D721Med (cell line): ENCODE results near the gene ARHGAP23.

Experiments used
- DNase-seq: peaks from one replicate; pipeline ENCODE4 v3.0.0; 2011; ENCODE audit warnings: low spot score; ENCODE audit not compliant: insufficient read length
- FAIRE-seq: peaks from 2 replicates; lab custom pipeline; 2011; peaks lifted over from hg19 to GRCh38; lab: Jason Lieb, UNC
- CTCF ChIP-seq: IDR thresholded peaks from 2 replicates; pipeline ENCODE4 v1.5.1; 2012; ENCODE audit warnings: mild to moderate bottlenecking, control low read depth; ENCODE audit not compliant: insufficient read depth; ENCODE audit errors: missing control alignments

ARHGAP23 gene

DNA sequence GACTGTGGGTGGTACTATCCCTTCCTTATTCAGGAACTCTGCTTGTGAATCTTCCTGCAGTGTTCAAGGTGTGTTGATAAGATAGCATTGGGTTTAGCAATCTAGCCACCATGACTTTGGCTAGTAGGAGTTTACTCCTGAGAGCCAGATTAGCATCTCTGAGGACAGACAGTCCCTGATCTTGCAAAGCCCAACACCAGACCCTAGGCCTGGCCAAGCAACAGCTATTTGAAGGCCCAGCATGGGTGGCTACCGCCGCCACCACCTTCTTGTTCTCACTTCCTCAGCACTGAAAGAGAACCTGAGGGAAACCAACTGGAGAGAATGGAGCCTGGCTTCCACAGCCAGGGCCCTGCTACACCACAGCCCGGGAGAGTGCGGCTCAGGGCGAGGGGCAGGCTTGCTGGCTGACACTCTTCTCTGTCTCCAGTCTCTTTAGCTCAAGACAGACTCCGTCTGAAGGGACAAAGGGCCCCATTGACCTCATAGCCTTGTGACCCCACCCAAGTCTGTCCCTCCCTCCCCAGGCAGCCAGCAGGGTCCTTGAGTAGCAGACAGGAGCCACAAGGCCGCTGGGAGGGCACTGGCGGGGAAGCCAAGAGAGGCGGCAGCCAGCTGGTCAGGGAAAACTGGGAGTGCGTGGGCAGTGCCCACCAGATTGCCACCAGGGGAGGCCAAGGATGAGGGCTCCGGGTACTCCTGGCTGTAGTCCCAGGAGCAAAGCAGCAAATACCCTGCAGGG lies 10.9 kb upstream of the ARHGAP23 start:
- DNase-seq (no peak), FAIRE-seq (no peak)
- no peak for TF ChIP-seq CTCF

- TF ChIP-seq CTCF, result no peak
- FAIRE-seq (no peak), DNase-seq (no peak)
These were observed 10.1 kb upstream of the ARHGAP23 start for GRCh38 chr17:38418062-38418692.

DNA sequence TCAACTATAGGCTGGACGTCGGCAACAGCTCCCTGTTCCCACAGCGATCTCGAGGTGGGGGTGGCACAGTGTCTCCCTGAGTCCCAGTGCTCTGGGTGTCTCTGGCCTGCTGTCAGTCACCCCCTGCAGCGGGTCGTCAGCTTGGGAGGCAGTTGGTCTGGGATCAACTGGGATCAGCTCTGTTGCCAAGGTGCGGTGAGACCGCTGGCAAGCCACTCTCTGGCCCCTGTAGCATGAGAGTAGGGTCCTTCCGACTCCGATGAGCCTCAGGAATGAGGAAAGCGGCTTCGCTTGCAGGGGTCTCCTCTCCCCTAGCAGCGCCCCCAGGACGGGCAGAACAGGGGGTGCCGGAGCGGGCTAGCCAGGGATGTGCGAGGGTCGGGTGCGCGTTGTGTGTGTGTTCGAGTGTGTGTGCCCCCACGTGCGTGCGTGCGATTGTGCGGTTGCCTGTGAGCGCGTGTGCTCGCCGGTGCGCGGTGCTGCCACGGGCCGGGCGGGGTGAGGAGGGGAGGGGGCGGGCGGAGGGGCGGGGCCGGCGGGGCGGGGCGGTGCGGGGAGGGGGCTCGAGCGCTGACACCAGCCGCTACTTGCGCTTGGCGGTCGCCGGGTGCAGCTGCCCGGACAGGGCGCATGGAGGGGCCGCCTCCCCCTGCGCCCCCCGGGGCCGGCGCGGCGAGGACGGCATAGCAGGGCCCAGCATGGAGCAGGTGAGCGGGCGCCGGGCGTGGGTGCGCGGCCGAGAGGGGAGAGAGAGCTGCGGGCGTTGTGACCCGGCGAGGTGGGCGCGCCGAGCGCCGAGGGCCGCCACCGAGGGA lies 9.4 kb upstream of the ARHGAP23 start:
- no peak for TF ChIP-seq CTCF
- peak; percentile 78 for DNase-seq
- FAIRE-seq, result no peak

- DNase-seq, result no peak
- FAIRE-seq, result no peak
- no peak for TF ChIP-seq CTCF
These were observed 8.7 kb upstream of the ARHGAP23 start for GRCh38 chr17:38419508-38419981.

DNA sequence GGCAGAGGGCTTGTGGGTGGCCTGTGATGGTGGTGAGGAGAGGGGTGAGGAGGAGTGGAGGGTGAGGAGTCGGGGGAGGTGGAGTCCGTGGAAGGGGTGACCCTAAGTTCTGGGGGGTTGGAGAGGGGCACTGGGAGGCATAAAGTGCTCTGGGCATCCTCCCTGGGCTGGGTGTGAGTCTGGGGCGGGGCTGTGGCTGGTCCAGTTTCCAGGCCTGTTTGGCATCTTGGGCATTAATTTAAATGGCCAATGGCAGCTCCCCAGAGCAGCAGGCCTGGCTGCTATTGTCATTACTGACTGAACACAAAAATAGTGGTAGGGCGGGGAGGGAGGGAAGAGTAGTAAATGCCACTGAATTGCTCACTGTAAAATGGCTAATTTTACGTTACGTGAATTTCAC lies 7.7 kb upstream of the ARHGAP23 start:
- no peak for TF ChIP-seq CTCF
- FAIRE-seq (no peak), DNase-seq (no peak)

- no peak for TF ChIP-seq CTCF
- DNase-seq (no peak), FAIRE-seq (no peak)
These were observed 7.0 kb upstream of the ARHGAP23 start for GRCh38 chr17:38421171-38421841.
